Ovary (tissue), 9 donors: ENCODE measurements around the gene NCKIPSD. TPM values are rescaled to one million over a fixed set of nuclear protein-coding genes. Genes with fewer than 3 reads are reported as not detected.

Experiments
- DNase-seq, 5 donors: peaks; one replicate each; pipeline ENCODE4 v3.0.0-alpha.2; 2019 to 2020
- H3K27ac ChIP-seq, 2 donors: fragments of 200-600 bp; one replicate each; pipeline versions ENCODE4 v1.5.1 to v1.8.0; 2019 to 2022
- H3K27me3 ChIP-seq: fragments of 200-600 bp; one replicate; pipeline ENCODE4 v1.8.0; 2022
- H3K36me3 ChIP-seq: fragments of 200-600 bp; sonication (generic); one replicate; pipeline ENCODE4 v1.5.1; 2019
- H3K4me1 ChIP-seq: one replicate; pipeline ENCODE4 v1.8.1; 2013; ENCODE audit warnings: mild to moderate bottlenecking, moderate library complexity; ENCODE audit not compliant: insufficient read depth
- H3K4me3 ChIP-seq: fragments of 200-600 bp; sonication (generic); one replicate; pipeline ENCODE4 v1.5.1; 2017
- H3K9me3 ChIP-seq, 2 donors: fragments of 200-600 bp in 1 of 2; sonication (generic) in 1 of 2; one replicate each; pipeline versions ENCODE4 v1.5.1 to v1.8.1; 2013 to 2019; ENCODE audit warnings: mild to moderate bottlenecking in 1 of 2, moderate library complexity in 1 of 2
- EP300 ChIP-seq: sonication (generic); formaldehyde crosslinking; IDR thresholded peaks from one replicate; pipeline ENCODE4 v1.6.1; 2017; ENCODE audit warnings: antibody characterized with exemption
- POLR2A ChIP-seq: fragments of 450-650 bp; IDR thresholded peaks from one replicate; pipeline ENCODE4 v1.6.1; 2017; ENCODE audit warnings: antibody characterized with exemption, mild to moderate bottlenecking, moderate library complexity
- WGBS, 3 donors: extraction: QIAGEN DNeasy Blood & Tissue Kit in 1 of 3; methylation state at CpG; one replicate each; pipeline versions ENCODE4 v1.1.5 to v1.1.7; 2013 to 2017; 5-methylcytosine and 5-hydroxymethylcytosine counted together
- intact Hi-C, 4 donors: fragments of 100-400 bp; cut with DNase I; formaldehyde crosslinking; loops; one replicate each; pipeline versions ENCODE4 v1.11.0 to v1.15.1; 2022 to 2023
- polyA plus RNA-seq, 2 donors: library from polyadenylated mRNA; stranded (reverse); fragments of 200-250 nt in 1 of 2; fragments of 350-450 nt in 1 of 2; fragmentation: Illumina TruSeq in 1 of 2; extraction: RNeasy Lipid Tissue Mini Kit (QIAGEN cat#74804) in 1 of 2; gene quantifications; one replicate each; pipeline ENCODE4 v1.2.3, GENCODE V29; 2013 to 2014
- total RNA-seq, 7 donors: library from RNA; depleted of rRNA in 2 of 7; stranded (reverse); fragments of >200 nt in 2 of 7; fragmentation: NEBNext Ultra II Directional in 3 of 7; extraction: Animal tissue kit (Norgen Biotek cat#: 25700) in 3 of 7; gene quantifications; one replicate each; pipeline versions ENCODE4 v1.1.0 to v1.2.4, GENCODE V29; 2016 to 2023
- TF ChIP-seq, protein P1 (sequence below), 3 donors: fragments of 450-650 bp in 2 of 3; fragments of 200-600 bp in 1 of 3; IDR thresholded peaks; one replicate each; pipeline versions ENCODE4 v1.5.1 to v1.8.0; 2016 to 2022; ENCODE audit warnings: antibody characterized with exemption in 3 of 3, mild to moderate bottlenecking in 1 of 3
- donor health status: DM: no; HTN: no; CAD: no; lungs with moderate emphysema.
- donor health status: DM: no; HTN: no; CAD: no.
- donor health status: Bipolar disorder and iron deficiency.
- donor health status: DM: yes; HTN: yes; CAD: no.
- donor health status: DM: no; HTN: no; CAD: no.
- donor health status: DM: yes; HTN: yes; CAD: no.

NCKIPSD gene
- total and polyA plus RNA-seq, 9 donors: 8.0 to 58.6 (median 34.0) TPM

DNA sequence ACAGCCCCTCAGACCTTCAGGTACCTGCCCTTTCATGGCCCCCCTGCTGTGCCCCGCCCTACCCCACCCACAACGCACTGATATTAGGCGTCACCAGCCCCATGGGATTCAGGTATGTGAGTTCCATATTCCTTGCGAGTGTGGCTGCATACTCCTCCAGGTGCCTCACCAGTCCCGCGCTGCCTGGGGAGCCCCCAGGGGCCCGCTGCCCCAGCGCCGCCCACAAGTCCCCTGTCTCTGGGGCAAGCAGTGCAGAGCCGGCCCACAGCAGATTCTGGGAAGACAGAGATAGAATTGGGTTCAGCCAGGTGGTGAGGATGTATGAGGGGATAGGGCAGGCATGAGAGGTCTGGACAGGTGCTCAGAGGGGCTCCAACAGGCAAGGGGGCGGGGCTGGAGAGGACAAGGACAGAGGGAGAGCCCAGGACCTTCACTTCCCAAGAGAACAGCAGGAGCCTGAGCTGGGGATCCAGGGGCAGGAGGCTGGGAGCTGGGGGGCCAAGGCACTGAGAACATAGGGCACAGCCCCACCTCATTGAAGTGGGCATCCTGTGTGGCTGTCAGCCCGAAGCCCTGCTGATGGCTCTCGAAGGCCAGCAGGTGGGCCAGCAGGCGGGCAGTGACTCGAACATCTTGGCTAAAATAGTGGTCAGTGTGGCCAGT is 37.4 kb downstream of the NCKIPSD start:
- Histone ChIP-seq H3K27ac (no peak overlapping the region), H3K4me1 (no peaks in the 10 kb centered on the region), H3K9me3 (no peaks in the 10 kb centered on the region), H3K27me3 (no peaks in the 10 kb centered on the region), H3K4me3 (no peak overlapping the region), H3K36me3 (no peaks in the 10 kb centered on the region)
- no peak for DNase-seq
- WGBS, 3 donors: 85 to 90% (median 86%) methylated on average over 15 of the region's 15 CpGs
- TF ChIP-seq, protein P1, sequence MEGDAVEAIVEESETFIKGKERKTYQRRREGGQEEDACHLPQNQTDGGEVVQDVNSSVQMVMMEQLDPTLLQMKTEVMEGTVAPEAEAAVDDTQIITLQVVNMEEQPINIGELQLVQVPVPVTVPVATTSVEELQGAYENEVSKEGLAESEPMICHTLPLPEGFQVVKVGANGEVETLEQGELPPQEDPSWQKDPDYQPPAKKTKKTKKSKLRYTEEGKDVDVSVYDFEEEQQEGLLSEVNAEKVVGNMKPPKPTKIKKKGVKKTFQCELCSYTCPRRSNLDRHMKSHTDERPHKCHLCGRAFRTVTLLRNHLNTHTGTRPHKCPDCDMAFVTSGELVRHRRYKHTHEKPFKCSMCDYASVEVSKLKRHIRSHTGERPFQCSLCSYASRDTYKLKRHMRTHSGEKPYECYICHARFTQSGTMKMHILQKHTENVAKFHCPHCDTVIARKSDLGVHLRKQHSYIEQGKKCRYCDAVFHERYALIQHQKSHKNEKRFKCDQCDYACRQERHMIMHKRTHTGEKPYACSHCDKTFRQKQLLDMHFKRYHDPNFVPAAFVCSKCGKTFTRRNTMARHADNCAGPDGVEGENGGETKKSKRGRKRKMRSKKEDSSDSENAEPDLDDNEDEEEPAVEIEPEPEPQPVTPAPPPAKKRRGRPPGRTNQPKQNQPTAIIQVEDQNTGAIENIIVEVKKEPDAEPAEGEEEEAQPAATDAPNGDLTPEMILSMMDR (IDR thresholded peaks at IDR 0.05): no peak
- no peak for TF ChIP-seq POLR2A
- no peak for TF ChIP-seq EP300
- intact Hi-C loops: no loop called here

DNA sequence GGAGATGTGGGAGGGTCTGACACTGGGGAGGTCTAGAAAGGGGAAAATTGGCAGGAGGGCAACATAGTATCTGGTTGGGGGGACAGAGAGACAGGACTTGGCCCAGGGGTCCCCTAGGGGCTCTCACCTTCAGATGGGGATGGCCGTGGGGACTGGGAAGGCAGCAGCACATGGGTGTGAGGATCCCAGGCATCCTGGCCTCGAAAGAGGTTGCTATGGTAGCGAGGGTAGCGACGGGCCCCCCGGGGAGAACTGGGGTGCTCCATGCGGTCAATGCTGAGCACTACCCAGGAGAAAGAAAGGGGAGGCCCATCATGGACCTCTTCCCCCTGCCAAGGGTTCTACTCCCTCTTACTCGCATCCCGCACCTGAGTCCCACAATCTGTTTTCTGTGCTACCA is 38.0 kb downstream of the NCKIPSD start:
- no peaks in the 10 kb centered on the region for H3K27me3 ChIP-seq
- 81 to 83% (median 83%) methylated on average over 9 of the region's 9 CpGs for WGBS, 3 donors
- no peaks in the 10 kb centered on the region for H3K9me3 ChIP-seq
- H3K4me3 ChIP-seq: no peak overlapping the region
- H3K27ac ChIP-seq: no peak overlapping the region
- H3K4me1 ChIP-seq: no peaks in the 10 kb centered on the region
- no peak for DNase-seq
- TF ChIP-seq, protein P1 (IDR thresholded peaks at IDR 0.05): no peak
- intact Hi-C loops: no loop called here
- H3K36me3 ChIP-seq: no peaks in the 10 kb centered on the region

DNA sequence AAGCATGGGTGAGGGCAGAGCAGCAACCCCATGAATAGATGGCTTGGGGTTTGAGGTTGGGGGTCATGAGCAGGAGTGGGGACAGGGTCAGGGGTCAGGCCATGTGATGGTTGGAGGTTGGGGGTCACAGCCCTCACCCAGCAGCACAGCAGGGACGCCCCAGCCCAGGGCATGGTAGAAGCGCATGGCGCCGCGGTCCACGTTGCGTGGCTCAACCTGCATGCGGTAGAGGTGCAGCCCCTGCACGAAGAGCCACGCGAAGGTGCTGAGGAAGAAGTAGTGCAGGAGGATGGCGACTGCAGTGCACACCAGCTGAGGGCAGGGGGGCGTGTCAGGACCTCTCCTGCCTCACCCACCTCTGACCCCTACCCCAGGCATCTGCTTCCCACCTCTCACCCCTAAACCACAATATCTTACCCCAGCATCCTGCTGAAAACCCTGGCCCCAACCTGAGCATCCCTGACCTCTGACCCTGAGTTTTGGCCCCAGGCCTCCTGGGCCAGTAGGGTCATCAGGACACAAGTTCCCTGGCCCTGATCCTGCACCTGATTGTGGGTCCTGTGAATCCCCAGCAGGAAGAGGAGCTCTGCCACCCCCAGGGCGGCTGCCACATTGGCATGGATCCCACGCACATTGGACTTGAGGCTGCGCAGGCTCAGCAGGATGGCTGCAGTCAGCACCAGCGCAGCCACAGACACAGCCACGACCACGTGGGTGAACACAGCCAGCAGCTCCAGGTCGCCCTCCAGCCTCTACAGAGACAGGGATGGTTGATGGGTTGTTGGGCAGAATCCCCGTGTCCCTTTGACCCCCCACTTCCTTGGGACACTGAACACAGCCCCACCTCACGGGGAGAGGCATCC is 40.6 kb downstream of the NCKIPSD start:
- no peak for DNase-seq
- WGBS, 3 donors: 90 to 94% (median 91%) methylated on average over 17 to 22 of the region's 22 CpGs
- intact Hi-C loops: no loop called here
- TF ChIP-seq POLR2A: no peak
- TF ChIP-seq, protein P1 (IDR thresholded peaks at IDR 0.05): no peak
- TF ChIP-seq EP300: no peak
- Histone ChIP-seq H3K4me3 (no peak overlapping the region), H3K36me3 (no peaks in the 10 kb centered on the region), H3K4me1 (no peaks in the 10 kb centered on the region), H3K27me3 (no peaks in the 10 kb centered on the region), H3K27ac (no peak overlapping the region), H3K9me3 (no peaks in the 10 kb centered on the region)

DNA sequence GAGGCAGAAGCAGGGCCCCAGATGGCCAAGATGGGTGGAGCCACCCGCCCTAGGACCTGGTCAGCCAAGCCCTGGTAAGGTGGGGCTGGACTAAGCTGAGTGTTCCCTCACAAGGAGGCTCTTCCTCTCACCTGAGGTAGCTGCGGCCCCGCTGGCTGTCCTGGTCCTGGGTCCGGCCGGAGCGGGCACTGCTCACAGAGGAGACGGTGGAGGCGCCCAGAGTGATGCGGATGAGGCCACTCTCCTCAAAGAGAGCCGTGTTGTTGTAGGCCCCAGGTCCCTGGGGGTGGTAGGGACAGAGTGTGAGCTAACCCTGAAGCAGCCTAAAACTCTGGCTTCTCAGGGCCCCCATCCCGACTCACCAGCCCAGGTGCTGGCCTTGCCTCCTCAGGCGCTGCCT is 43.1 kb downstream of the NCKIPSD start:
- Histone ChIP-seq H3K4me1 (no peaks in the 10 kb centered on the region), H3K36me3 (no peaks in the 10 kb centered on the region), H3K9me3 (no peaks in the 10 kb centered on the region), H3K27me3 (no peaks in the 10 kb centered on the region), H3K4me3 (no peak overlapping the region), H3K27ac (no peak overlapping the region)
- intact Hi-C loops: no loop called here
- WGBS, 3 donors: 89 to 92% (median 89%) methylated on average over 10 to 12 of the region's 12 CpGs
- TF ChIP-seq, protein P1 (IDR thresholded peaks at IDR 0.05): no peak
- TF ChIP-seq EP300 (no peak), POLR2A (no peak)
- no peak for DNase-seq
